Stimulated activated CD8-positive, alpha-beta memory T cell treated with anti-CD3 and anti-CD28 coated beads, Interleukin-2, amount 100 ng/mL, for 48 hours (primary cell): Measurements from ENCODE around the gene RERE.
A peak's percentile ranks its signal among the peaks of the same experiment; 100 is the strongest.

Experiments
- DNase-seq, 2 donors: peaks; one replicate each; pipeline ENCODE4 v3.0.0-alpha.2; 2020; ENCODE audit warnings: low read depth in 2 of 2

Gene RERE

DNA sequence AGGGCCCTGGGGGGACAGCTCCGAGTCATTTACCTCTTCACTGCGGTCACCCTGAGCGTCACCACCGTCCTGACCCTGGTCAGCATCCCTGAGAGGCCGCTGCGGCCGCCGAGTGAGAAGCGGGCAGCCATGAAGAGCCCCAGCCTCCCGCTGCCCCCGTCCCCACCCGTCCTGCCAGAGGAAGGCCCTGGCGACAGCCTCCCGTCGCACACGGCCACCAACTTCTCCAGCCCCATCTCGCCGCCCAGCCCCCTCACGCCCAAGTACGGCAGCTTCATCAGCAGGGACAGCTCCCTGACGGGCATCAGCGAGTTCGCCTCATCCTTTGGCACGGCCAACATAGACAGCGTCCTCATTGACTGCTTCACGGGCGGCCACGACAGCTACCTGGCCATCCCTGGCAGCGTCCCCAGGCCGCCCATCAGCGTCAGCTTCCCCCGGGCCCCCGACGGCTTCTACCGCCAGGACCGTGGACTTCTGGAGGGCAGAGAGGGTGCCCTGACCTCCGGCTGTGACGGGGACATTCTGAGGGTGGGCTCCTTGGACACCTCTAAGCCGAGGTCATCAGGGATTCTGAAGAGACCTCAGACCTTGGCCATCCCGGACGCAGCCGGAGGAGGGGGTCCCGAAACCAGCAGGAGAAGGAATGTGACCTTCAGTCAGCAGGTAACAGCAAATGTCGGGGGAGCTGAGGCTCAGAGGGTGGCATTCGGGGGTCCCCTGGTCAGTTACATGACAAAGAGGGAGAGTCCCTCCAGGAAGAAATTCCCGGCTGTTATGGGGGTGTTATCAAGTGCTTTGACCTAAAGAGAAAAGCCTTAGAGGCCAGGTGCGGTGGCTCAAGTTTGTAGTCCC lies 486.9 kb downstream of the RERE start:
- DNase-seq, result no peak

DNA sequence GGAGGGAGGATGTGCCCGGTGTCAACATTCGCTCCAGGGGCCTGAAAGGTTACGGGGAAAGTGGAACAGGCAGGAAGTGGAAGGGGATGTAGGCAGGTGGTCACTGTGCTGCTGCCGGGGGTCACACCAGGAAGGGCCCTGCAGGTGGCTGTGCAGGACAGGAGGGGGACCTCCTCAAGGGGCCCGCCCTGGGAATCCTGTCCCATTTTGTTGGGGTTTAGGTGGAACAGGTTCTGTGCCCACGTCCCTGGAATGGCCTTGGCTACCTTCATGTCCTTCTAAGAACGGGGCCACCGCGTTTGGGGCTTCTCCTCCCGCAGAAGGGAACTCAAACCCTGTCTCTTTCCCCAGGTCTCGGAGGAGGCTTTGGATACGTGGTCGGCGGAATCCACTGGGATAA lies 487.6 kb downstream of the RERE start:
- no peak for DNase-seq

DNA sequence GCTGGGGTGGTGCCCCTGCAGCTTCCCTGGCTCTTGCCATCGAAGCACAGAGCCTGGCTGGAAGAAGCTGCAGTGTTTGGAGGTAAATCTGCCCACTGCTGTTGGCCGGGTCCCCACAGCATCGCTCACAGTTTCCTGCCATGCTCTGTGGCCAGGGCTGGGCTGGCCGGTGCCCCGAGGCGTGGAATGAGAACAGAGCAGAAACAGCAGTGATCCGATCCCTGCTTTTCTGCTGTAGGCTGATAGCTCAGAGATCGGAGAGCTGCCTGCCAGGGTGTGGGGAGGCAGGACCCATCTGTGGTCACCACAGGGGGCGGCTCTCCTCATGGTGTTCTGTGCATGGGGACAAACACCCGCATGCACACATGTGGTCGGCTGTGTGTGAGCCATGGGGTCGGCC lies 488.0 kb downstream of the RERE start:
- DNase-seq, result no peak

DNA sequence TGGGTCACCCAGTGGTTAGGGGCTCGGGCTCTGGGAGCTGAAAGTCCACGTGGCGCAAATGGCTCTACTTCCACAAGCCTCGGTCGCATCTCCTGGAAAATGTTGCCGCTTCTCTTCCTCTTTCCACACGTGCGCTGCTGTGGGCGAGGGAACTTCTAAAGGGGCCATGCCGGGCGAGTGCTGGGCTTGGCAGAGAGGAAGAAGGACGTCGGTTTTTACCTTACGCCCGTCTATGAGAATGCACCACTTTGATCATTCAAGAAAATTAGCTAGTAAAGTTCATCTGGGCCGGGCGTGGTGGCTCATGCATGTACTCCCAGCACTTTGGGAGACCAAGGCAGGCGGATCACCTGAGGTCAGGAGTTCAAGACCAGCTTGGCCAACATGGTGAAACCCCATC lies 489.2 kb downstream of the RERE start:
- DNase-seq, result no peak

DNA sequence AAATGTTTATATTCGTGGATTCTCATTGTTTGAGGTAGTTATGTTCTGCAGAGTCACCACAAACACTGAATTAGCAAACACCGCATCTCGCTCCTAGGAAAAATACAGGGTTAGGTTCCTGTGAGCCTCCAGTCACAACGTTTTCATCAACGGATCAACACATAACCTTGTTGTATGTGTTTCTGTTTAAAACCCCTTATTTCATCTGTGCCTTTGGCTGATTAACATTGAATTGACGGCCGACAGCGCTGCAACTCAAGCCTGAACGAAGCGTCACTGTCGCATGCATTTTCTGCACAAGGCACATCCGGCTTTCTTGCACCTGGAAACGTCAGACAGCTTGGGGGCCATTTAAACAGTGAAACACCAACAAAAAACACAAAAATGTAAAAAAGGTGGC lies 491.2 kb downstream of the RERE start:
- DNase-seq, result no peak

DNA sequence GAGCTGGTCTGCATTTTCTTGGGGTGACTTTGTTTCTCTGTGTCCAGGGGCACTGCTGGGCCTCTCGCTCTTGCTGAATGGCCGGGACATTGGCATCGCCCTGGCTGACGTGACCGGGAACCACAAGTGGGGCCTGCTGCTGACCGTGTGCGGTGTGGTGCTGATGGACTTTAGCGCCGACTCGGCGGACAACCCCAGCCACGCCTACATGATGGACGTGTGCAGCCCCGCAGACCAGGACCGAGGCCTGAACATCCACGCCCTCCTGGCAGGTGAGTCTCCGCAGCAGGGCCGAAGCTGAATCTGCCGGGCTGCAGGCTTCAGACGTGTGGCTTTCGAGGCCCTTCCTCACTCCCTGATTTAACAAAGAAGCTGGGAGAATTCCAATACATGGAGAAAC lies 491.7 kb downstream of the RERE start:
- no peak for DNase-seq

DNA sequence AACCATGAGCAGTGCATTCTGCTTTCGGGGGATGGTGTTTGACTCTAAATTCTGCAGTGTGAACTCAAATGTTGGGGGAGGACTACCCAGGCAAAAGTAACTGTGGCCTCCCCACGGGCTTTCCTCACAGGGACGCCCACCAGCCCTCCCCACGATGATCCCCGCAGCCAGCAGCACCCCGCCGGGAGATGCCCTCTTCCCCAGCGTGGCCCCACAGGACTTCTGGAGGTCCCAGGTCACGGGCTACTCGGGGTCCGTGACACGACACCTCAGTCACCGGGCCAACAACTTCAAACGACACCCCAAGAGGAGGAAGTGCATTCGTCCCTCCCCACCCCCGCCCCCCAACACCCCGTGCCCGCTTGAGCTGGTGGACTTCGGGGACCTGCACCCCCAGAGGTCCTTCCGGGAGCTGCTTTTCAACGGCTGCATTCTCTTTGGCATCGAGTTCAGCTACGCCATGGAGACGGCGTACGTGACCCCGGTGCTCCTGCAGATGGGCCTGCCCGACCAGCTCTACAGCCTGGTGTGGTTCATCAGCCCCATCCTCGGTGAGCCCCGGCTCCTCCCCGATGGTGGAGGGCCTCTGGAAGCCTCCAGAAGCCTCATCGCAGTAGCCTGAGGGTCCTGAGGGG lies 493.1 kb downstream of the RERE start:
- no peak for DNase-seq

DNA sequence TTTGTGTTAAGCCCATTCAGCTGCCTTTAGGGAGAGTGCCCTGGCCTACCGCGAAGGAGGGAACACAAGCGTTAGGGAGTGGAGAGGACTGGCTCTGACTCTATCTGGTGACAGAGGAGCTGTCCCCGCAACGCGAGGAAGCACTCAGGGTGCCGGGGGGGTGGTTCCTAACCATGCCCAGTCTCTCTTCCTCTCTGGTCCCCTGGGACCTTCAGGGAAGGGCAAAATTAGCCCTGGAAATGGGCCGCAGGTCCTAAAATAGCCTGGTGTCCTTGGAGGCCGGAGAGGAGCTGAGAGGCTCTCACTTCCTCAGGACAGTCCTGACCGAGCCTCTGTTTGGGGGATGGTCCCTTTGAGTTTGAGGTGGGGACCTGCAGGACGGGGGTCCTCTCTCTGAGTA lies 493.7 kb downstream of the RERE start:
- DNase-seq, result no peak

DNA sequence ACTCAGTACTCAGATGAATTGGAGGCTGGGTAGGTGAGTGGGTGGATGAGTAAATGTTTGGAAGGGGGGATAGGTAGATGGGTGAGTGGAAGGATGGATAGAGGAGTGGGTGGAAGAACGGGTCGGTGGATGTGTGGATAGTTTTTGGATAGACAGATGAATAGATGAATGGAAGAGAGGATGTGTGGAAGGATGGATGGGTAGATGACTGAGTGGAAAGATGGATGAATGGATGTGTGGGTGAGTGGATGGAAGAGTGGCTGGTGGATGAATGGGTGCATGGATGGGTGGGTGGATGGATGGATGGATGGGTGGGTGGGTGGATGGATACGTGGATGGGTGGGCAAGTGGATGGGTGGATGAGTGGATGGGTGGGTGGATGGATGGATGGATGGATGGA lies 495.8 kb downstream of the RERE start:
- DNase-seq, result no peak

DNA sequence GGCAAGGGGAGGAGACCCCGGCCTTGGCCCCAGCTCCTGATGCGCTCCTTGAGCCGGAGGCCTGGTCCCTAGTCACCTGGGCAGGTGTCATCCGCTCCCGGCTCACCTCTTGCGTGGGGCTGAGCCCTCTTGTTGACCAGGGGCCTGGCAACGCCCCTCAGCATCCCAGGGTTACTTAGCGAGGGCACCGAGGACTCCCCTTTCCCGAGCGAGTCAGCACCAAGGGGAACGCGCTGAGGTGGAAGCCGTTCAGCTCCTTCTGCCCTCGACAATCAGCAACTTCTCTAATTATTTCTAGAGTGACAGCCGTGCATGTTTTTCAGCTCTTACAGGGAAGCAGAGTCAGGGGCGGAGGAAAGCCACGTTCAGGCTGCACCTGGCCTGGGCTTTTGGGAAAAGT lies 499.0 kb downstream of the RERE start:
- no peak for DNase-seq

DNA sequence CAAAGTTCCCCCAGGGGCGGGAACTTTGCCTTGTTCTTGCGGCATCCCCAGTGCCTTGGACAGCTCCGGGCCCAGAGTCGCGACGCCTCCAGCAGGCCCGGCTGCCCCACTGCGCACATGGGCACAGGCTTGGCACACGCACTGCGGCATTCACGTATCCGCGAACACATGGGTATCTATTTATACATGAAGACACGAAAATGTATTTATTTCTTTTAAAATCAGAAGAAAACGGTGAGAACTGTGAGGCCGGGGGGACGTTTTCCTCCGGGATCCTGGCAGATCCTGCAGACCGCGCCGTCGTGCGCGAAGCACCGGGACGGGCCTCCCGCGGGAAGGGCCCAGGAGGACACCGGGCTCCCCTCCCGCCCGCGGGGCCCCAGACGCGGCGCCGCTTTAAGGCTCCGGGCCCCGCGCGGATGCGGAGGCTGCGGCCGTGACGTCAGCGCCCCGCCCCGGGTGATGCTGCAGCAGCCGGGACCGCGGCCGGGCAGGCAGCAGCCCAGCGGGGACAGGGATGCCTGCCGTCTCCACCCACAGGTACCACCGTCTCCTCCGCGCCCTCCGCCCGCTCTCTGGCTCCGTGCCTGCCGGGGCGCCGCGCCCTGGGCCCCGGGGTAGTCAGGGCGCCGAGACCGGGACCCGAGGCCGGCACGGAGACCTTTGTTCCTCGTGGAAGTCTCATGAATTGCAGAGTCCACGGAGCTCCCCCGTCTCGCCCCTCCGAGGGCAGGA lies 499.6 kb downstream of the RERE start, which contains the start of gene SLC45A1:
Gene SLC45A1, plus strand, starts transcription at position 468 of the 735 bp plus-strand sequence. CDS start 6,216 bp downstream, outside the sequence.
- DNase-seq, result peak; percentile 73 to 77

DNA sequence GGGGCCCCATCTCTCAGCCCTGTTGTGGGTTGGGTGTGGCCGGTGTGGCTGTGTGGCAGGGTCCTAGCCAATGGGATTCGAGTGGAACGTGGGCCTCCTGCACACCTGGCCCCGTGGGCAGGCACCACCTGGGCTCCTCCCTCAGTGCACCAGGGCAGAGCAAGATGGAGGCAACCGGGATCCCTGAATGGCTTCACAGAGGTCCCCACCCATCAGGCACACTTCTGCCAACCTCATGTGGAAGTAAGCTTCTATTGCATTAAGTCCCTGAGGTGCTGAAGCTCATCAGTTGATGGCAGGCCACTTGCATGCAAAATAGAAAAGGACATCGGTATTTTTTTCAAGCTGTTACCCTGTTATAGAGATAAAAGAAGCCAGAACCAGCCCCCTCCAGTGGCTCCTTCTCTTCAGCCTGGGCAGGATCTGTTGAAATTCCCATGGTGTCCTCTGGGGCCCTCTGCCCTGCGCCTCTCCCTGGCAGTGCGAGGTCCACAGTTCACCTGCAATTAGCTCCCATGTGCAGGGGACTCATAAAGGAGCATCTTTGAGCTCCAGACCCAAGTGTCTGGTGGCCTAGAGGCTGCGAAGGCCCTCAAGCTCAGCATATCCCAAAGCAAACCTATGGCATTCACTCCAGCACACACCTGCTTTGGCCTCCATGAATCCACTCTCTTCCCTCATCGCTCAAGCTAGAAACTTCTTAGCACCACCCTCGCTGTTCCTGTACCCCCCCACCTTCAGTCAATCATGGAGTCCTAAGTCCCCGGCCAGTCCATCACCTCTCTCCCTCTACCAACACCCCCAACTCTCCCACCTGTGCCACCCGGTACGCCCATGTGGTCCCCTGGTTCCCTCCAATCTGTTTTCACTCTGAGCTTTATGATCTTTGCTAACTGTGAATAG lies 501.6 kb downstream of the RERE start:
- DNase-seq, result no peak

DNA sequence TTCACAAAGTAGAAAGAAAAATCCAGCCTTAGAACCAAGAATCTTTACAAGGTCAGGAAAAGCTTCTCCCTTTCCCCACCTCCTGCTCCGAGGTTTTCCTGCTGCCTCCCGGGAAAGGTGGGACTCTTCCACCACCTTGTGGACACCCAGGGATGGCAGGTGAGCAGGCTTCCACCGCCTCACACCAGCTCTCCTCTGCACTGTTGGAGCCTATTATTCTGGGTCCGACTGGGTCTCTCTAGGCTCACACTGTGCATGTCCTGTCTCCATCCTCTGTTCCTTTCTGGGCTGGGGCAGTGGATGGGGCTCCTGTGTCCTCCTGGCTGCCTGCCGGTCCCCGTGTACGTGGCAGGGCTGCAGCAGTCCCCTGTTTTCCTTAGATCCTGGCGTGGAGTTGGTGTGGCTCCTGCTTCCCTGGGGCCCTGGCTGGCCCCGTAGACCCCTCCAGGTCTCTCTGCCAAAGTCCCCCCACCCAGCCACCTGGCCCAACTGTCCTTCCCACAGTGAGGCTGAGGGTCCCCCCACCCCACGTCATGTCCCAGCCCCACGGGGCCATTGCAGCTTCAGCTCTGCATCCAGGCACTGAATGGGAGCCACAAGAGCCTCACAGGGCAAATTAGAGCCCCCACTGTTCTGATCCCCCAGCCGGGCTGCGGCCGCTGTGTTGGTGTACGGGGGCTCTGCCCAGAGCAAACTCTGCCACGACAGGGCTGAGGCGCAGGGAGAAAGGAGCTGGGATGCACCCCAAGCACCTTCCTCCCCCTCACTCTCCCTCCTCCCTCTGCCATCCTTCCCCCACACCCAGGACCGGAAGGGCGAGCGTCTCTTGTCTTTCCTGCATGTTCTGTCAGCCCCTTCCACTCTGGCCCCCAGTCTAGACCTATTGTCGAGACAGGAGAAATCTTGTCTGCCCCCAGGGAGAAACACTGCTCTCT lies 502.8 kb downstream of the RERE start:
- DNase-seq, result peak in 1 of 2 donors; percentile 36

DNA sequence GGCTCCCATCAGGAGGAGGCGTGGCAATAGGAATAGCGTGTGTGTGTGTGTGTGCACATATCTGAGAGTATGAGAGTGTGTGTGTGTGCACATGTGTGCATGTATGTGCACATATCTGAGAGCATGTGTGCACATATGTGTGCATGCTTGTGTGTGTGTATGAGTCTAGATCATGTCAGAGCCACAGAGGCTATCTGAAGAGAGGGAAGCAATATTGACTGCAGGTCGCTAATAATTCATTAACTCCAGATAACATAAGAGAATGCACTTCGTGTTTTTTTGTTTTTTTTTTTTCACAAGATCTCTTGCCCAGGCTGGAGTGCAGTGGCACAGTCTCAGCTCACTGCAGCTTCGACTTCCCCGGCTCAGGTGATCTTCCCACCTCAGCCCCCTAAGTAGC lies 504.2 kb downstream of the RERE start:
- no peak for DNase-seq

DNA sequence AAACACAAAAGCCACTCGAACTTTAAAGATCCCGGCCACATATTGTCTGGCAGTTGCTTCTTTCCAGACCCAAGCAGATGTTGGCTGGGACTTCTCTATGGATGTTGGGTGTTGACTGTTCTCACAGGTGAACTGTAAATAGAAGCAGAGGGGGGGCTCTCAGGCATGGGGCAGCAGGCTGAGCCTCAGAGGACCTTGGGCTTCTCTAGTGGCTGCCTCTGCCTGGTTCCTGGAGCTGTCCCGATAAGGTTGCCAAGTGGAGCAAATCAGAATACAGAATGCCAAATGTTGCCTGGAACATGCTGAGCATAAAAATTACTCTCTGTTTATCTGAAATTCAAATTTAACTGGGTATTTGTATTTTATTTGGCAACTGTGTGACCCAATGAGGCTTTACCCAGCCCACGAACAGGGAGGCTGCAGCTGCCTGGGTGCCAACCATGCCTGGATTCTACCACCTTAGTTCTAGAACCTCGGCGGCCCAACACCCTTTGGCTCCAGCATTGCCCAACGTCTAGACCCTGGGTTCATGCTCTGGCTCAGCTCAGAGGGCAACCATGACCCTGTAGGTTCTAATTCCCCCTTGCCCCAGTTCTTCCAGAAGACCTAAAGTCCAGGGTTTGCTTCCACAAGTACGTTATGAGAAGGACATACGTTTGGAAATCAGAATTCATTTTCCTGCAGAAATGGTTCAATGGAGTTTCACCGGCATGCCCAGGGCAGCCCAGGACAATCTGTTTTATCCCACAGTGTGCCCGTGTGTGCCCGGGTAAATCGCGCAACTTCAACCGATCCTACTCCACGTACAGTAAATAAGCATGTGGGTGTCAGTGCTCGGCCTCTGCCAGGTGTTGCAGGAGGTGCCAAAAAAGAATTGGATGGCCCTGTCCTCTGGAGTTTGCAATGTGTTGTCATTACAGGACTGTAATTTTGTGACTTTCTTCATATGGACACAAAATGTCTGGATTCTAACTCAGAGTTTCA lies 504.9 kb downstream of the RERE start:
- DNase-seq, result no peak

DNA sequence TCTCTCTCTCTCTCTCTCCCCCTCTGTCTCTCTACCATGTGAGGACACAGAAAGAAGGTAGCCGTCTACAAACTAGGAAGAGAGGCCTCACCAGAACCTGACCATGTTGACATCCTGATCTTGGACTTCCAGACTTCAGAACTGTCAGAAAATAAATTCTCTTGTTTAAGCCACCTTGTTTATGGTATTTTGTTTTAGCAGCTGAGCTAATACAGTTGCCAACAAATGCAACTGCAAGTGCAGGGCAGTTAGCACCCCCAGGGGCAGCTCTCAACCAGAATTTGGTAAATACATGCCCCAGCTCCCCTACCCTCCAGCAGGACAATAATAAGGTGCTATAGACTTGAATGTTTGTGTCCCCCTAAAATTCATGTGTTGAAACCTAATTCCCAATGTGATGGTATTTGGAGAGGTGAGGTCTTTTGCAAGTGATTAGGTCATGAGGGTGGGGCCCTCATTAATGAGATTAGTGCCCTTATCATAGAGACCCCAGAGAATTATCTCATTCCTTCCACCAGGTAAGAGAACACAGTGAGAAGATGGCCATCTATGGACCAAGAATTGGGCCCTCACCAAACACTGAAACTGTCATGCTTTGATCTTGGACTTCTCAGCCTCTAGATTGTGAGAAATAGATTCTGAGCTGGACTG lies 506.2 kb downstream of the RERE start:
- no peak for DNase-seq

DNA sequence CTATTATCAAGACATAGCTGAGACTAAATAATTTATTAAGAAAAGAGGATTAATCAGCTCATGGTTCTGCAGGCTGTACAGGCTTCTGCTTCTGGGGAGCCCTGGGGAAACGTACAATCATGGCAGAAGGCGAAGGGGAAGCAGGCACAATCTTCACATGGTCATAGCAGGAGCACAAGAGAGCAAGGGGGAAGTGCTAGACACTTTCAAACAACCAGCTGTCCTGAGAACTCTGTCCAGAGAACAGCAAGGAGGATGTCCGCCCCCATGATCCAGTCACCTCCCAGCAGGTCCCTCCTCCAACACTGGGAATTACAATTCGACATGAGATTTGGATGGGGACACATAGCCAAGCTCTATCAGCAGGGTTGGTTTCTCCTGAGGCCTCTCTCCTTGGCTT lies 509.8 kb downstream of the RERE start:
- DNase-seq, result no peak

DNA sequence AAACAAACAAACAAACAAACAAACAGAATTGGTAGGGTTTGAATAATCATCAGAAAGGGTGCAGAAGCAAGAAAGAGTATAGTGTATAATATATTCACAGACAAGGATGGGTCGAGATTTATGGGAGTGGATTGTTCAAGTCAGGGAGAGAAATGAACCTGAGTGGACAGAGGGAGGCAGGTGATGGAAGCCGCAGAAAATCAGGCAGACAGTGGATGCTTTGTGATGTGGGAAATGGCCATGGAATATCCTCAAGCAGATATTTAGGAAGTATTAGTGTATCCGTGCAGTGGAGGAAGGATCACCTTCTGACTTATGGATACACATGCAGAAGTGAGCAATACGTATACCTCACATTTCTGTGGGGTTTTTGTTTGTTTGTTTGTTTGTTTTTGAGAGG lies 513.6 kb downstream of the RERE start:
- no peak for DNase-seq

DNA sequence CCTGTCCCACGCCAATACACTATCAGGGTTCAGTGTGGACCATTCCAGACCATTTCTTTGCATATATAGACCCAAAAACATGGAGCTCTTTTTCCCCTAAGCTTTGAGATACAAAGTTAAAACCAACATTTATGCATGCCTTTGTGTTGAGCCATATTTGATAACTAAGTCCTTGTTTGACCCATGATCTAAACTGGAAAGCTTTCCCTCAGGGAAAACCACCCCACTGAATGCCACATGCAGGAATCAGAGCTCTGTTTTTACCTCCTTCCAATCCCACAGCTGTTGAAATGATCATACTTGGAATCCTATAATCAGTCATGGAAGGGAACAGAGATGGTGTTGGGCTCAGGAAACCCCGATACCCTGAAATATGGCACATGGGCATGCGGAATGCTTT lies 514.3 kb downstream of the RERE start:
- DNase-seq, result no peak
